Mesothelial cell of epicardium (in vitro differentiated cells): ENCODE results near the gene TLX2. TPM values are rescaled to one million over a fixed set of nuclear protein-coding genes. Genes with fewer than 3 reads are reported as not detected.

ENCODE experiments used
- DNase-seq, 2 experiments: peaks; one replicate each; pipeline ENCODE4 v3.0.0; 2021; ENCODE audit warnings: low spot score in 2 of 2; ENCODE audit not compliant: unreplicated experiment in 2 of 2
- H3K27ac Mint-ChIP-seq: 2 replicates; pipeline ENCODE4 v1.8.0; 2021; ENCODE audit warnings: mixed read lengths
- H3K27me3 Mint-ChIP-seq: 2 replicates; pipeline ENCODE4 v1.8.0; 2021; ENCODE audit warnings: low read depth, mixed read lengths
- H3K36me3 Mint-ChIP-seq: 2 replicates; pipeline ENCODE4 v1.8.0; 2021; ENCODE audit warnings: mixed read lengths
- H3K4me1 Mint-ChIP-seq: 2 replicates; pipeline ENCODE4 v1.8.0; 2021; ENCODE audit warnings: mixed read lengths
- H3K4me3 Mint-ChIP-seq: 2 replicates; pipeline ENCODE4 v1.8.0; 2021; ENCODE audit warnings: mild to moderate bottlenecking, moderate library complexity, mixed read lengths
- H3K9me3 Mint-ChIP-seq: 2 replicates; pipeline ENCODE4 v1.8.0; 2021; ENCODE audit warnings: mixed read lengths
- CTCF ChIP-seq: fragments of 200-600 bp; sonication (generic); IDR thresholded peaks from one replicate; pipeline ENCODE4 v1.5.0; 2021; ENCODE audit warnings: antibody characterized with exemption; ENCODE audit not compliant: unreplicated experiment
- total RNA-seq: library from RNA; stranded (reverse); gene quantifications from 3 replicates; pipeline ENCODE4 v1.2.1, GENCODE V29; 2021

TLX2 gene
- total RNA-seq, 1 donor from 2014 or later = not detected

GRCh38 chr2:74529357-74530238 lies 15.3 kb downstream of the TLX2 start, which contains the start of the genes AUP1 and HTRA2:
AUP1 (minus strand) TSS chr2:74529706; CDS start chr2:74529629, 77 bp downstream.
HTRA2 (plus strand) TSS chr2:74529933; CDS start chr2:74530007, 74 bp downstream.
- peak within 1 kb of the TSS; percentile 90 for H3K4me3 Mint-ChIP-seq
- H3K27ac Mint-ChIP-seq = peak within 1 kb of the TSS; percentile 89
- peak; percentile 86 to 91 for DNase-seq
- H3K36me3 Mint-ChIP-seq = peaks cover 24% of the 10 kb centered on the region
- no peak for TF ChIP-seq CTCF
- H3K4me1 Mint-ChIP-seq = peaks cover 27% of the 10 kb centered on the region
- no peaks in the 10 kb centered on the region for H3K27me3 Mint-ChIP-seq
- H3K9me3 Mint-ChIP-seq = peaks cover 6% of the 10 kb centered on the region

DNA sequence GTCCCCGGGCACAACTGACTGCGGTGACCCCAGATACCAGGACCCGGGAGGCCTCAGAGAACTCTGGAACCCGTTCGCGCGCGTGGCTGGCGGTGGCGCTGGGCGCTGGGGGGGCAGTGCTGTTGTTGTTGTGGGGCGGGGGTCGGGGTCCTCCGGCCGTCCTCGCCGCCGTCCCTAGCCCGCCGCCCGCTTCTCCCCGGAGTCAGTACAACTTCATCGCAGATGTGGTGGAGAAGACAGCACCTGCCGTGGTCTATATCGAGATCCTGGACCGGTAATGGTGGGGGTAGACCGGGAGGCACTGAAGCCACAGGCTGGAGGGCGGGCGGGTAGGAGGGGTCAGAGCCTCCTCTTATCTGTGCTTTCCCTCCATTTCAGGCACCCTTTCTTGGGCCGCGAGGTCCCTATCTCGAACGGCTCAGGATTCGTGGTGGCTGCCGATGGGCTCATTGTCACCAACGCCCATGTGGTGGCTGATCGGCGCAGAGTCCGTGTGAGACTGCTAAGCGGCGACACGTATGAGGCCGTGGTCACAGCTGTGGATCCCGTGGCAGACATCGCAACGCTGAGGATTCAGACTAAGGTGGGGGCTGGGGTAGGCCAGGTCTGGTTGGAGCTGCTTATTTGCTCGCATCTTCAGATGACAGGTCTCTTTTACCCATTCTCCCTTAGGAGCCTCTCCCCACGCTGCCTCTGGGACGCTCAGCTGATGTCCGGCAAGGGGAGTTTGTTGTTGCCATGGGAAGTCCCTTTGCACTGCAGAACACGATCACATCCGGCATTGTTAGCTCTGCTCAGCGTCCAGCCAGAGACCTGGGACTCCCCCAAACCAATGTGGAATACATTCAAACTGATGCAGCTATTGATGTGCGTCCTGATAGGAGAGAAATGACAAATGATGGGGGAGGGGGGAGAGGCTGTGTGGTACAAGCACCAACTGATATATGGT lies 16.3 kb downstream of the TLX2 start:
- Mint-ChIP-seq H3K27ac (no peak overlapping the region), H3K4me3 (peak overlapping the region; percentile 90), H3K27me3 (no peaks in the 10 kb centered on the region), H3K9me3 (peaks cover 6% of the 10 kb centered on the region), H3K36me3 (peaks cover 18% of the 10 kb centered on the region), H3K4me1 (peaks cover 27% of the 10 kb centered on the region)
- TF ChIP-seq CTCF = no peak
- peak in 1 of 2 experiments; percentile 55 for DNase-seq

GRCh38 chr2:74531666-74532065 lies 17.4 kb downstream of the TLX2 start:
- Mint-ChIP-seq H3K27me3 (no peaks in the 10 kb centered on the region), H3K4me3 (no peak overlapping the region), H3K36me3 (peaks cover 10% of the 10 kb centered on the region), H3K9me3 (peaks cover 2% of the 10 kb centered on the region), H3K4me1 (peaks cover 27% of the 10 kb centered on the region), H3K27ac (no peak overlapping the region)
- DNase-seq = no peak
- no peak for TF ChIP-seq CTCF

DNA sequence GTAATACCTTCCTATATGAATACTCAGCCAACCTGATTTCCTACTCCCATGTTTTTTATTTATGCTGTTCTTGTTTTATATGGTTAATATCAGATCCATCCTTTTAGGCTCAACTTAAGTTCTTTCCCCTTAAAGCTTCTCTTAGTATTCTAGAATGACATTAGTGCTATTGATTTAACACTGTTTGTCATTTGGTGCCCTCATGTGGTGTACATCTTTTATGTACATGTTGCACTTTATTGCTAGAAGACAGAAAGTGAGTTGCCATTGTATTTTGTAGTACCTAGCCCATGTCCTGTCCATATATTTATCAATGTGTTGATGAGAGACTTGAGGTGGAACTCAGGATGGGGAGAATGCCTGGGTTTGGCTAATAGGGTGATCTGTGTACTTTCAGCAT lies 18.0 kb downstream of the TLX2 start:
- Mint-ChIP-seq H3K9me3 (no peaks in the 10 kb centered on the region), H3K27ac (no peak overlapping the region), H3K4me1 (peaks cover 27% of the 10 kb centered on the region), H3K27me3 (no peaks in the 10 kb centered on the region), H3K4me3 (peak overlapping the region; percentile 41), H3K36me3 (peaks cover 5% of the 10 kb centered on the region)
- DNase-seq = no peak
- TF ChIP-seq CTCF = no peak

DNA sequence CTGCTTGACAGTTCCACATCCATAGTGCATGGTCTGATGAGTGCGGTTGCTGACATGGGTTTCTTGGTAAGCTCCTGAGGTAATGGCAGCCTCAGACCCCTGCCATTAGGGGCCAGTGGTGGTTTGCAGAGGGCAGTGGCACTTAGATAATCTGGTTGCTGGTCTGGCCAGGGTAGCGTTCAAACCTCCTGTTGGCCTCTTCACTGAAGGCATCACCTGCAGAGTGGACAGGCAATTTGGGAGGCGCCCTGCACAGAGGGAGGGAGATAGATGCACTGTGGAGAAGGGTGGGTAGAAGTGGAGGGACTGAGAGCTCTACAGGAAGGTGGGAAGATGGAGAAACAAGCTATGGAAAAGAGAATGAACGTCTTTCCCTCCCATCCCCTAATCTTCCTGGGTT lies 19.2 kb downstream of the TLX2 start:
- Mint-ChIP-seq H3K27ac (no peak overlapping the region), H3K4me3 (no peak overlapping the region)
- no peak for DNase-seq

More for the DNA sequence above, 19.2 kb downstream of the TLX2 start:
- TF ChIP-seq CTCF = no peak
- Mint-ChIP-seq H3K4me1 (peaks cover 21% of the 10 kb centered on the region), H3K27me3 (no peaks in the 10 kb centered on the region), H3K9me3 (no peaks in the 10 kb centered on the region), H3K36me3 (no peaks in the 10 kb centered on the region)
